ENCODE measurements around the gene UPP1. TPM values are rescaled to one million over a fixed set of nuclear protein-coding genes. Genes with fewer than 3 reads are reported as not detected.

UPP1 gene
- total and polyA plus RNA-seq, 9 donors, result 0.71 to 3.2 (median 1.7) TPM

- H3K27ac ChIP-seq (ENCODE audit: low read length), result no peak overlapping the region
- H3K4me1 ChIP-seq (ENCODE audit: control insufficient read depth, insufficient read depth, low read length), result peaks cover 10% of the 10 kb centered on the region
- no peak overlapping the region for H3K4me3 ChIP-seq (ENCODE audit: low read length)
- no peaks in the 10 kb centered on the region for H3K9me3 ChIP-seq (replicated peaks; ENCODE audit: control insufficient read depth, low read depth, low read length)
- peak; percentile 58 for DNase-seq
- no peaks in the 10 kb centered on the region for H3K36me3 ChIP-seq (ENCODE audit: control insufficient read depth, insufficient read depth, low read length)
- H3K27me3 ChIP-seq (ENCODE audit: control insufficient read depth, insufficient read depth, low read length), result peaks cover 20% of the 10 kb centered on the region
- 80% methylated on average over 4 of the region's 9 CpGs for WGBS (ENCODE audit: insufficient coverage)
Observed at GRCh38 chr7:48084727-48085432, 4.2 kb upstream of the UPP1 start.

GRCh38 chr7:48085433-48085791 lies 3.7 kb upstream of the UPP1 start:
- no peak overlapping the region for H3K27ac ChIP-seq (ENCODE audit: low read length)
- no peaks in the 10 kb centered on the region for H3K36me3 ChIP-seq (ENCODE audit: control insufficient read depth, insufficient read depth, low read length)
- H3K27me3 ChIP-seq (ENCODE audit: control insufficient read depth, insufficient read depth, low read length), result peaks cover 26% of the 10 kb centered on the region
- H3K4me1 ChIP-seq (ENCODE audit: control insufficient read depth, insufficient read depth, low read length), result peaks cover 10% of the 10 kb centered on the region
- WGBS (ENCODE audit: insufficient coverage), result 90% methylated on average over 1 of the region's 1 CpG
- no peak overlapping the region for H3K4me3 ChIP-seq (ENCODE audit: low read length)
- no peaks in the 10 kb centered on the region for H3K9me3 ChIP-seq (replicated peaks; ENCODE audit: control insufficient read depth, low read depth, low read length)
- DNase-seq, result no peak

GRCh38 chr7:48085942-48086341 lies 3.1 kb upstream of the UPP1 start:
- no peak for DNase-seq
- no peak overlapping the region for H3K27ac ChIP-seq (ENCODE audit: low read length)
- peaks cover 10% of the 10 kb centered on the region for H3K4me1 ChIP-seq (ENCODE audit: control insufficient read depth, insufficient read depth, low read length)
- no CpG with 5 or more reads among the region's 1 CpG for WGBS (ENCODE audit: insufficient coverage)
- no peaks in the 10 kb centered on the region for H3K36me3 ChIP-seq (ENCODE audit: control insufficient read depth, insufficient read depth, low read length)
- H3K9me3 ChIP-seq (replicated peaks; ENCODE audit: control insufficient read depth, low read depth, low read length), result no peaks in the 10 kb centered on the region
- peaks cover 29% of the 10 kb centered on the region for H3K27me3 ChIP-seq (ENCODE audit: control insufficient read depth, insufficient read depth, low read length)
- H3K4me3 ChIP-seq (ENCODE audit: low read length), result no peak overlapping the region

- Histone ChIP-seq H3K4me3 (ENCODE audit: low read length) (no peak overlapping the region), H3K27ac (ENCODE audit: low read length) (no peak overlapping the region), H3K36me3 (ENCODE audit: control insufficient read depth, insufficient read depth, low read length) (no peaks in the 10 kb centered on the region), H3K4me1 (ENCODE audit: control insufficient read depth, insufficient read depth, low read length) (peaks cover 10% of the 10 kb centered on the region), H3K27me3 (ENCODE audit: control insufficient read depth, insufficient read depth, low read length) (peaks cover 42% of the 10 kb centered on the region), H3K9me3 (replicated peaks; ENCODE audit: control insufficient read depth, low read depth, low read length) (no peaks in the 10 kb centered on the region)
- peak; percentile 13 for DNase-seq
- 87% methylated on average over 5 of the region's 7 CpGs for WGBS (ENCODE audit: insufficient coverage)
Observed at GRCh38 chr7:48087349-48087748, 1.7 kb upstream of the UPP1 start.

GRCh38 chr7:48088559-48089045 lies 463 bp upstream of the UPP1 start:
- Histone ChIP-seq H3K4me1 (ENCODE audit: control insufficient read depth, insufficient read depth, low read length) (peaks cover 10% of the 10 kb centered on the region), H3K9me3 (replicated peaks; ENCODE audit: control insufficient read depth, low read depth, low read length) (no peaks in the 10 kb centered on the region)

GRCh38 chr7:48090095-48090805 lies 1.2 kb downstream of the UPP1 start:
- peak; percentile 44 for DNase-seq
- WGBS (ENCODE audit: insufficient coverage), result 13% methylated on average over 25 of the region's 28 CpGs
- H3K27me3 ChIP-seq (ENCODE audit: control insufficient read depth, insufficient read depth, low read length), result peaks cover 46% of the 10 kb centered on the region
- no peaks in the 10 kb centered on the region for H3K36me3 ChIP-seq (ENCODE audit: control insufficient read depth, insufficient read depth, low read length)
- H3K4me3 ChIP-seq (ENCODE audit: low read length), result peak overlapping the region; percentile 48
- peak overlapping the region; percentile 26 for H3K27ac ChIP-seq (ENCODE audit: low read length)
- peaks cover 10% of the 10 kb centered on the region for H3K4me1 ChIP-seq (ENCODE audit: control insufficient read depth, insufficient read depth, low read length)
- H3K9me3 ChIP-seq (replicated peaks; ENCODE audit: control insufficient read depth, low read depth, low read length), result no peaks in the 10 kb centered on the region

More at GRCh38 chr7:48088559-48089045, 463 bp upstream of the UPP1 start:
- DNase-seq, result peak; percentile 67
- peaks cover 46% of the 10 kb centered on the region for H3K27me3 ChIP-seq (ENCODE audit: control insufficient read depth, insufficient read depth, low read length)
- WGBS (ENCODE audit: insufficient coverage), result under 1% methylated on average over 22 of the region's 25 CpGs
- no peaks in the 10 kb centered on the region for H3K36me3 ChIP-seq (ENCODE audit: control insufficient read depth, insufficient read depth, low read length)
- H3K27ac ChIP-seq (ENCODE audit: low read length), result peak overlapping the region; percentile 52
- H3K4me3 ChIP-seq (ENCODE audit: low read length), result peak overlapping the region; percentile 48

GRCh38 chr7:48091506-48092433 lies 2.7 kb downstream of the UPP1 start:
- no peak for DNase-seq
- Histone ChIP-seq H3K27me3 (ENCODE audit: control insufficient read depth, insufficient read depth, low read length) (peaks cover 46% of the 10 kb centered on the region), H3K27ac (ENCODE audit: low read length) (no peak overlapping the region), H3K4me1 (ENCODE audit: control insufficient read depth, insufficient read depth, low read length) (peaks cover 10% of the 10 kb centered on the region), H3K36me3 (ENCODE audit: control insufficient read depth, insufficient read depth, low read length) (no peaks in the 10 kb centered on the region), H3K4me3 (ENCODE audit: low read length) (no peak overlapping the region), H3K9me3 (replicated peaks; ENCODE audit: control insufficient read depth, low read depth, low read length) (no peaks in the 10 kb centered on the region)
- 67% methylated on average over 5 of the region's 10 CpGs for WGBS (ENCODE audit: insufficient coverage)

- no CpG with 5 or more reads among the region's 3 CpGs for WGBS (ENCODE audit: insufficient coverage)
- Histone ChIP-seq H3K4me1 (ENCODE audit: control insufficient read depth, insufficient read depth, low read length) (no peaks in the 10 kb centered on the region), H3K27ac (ENCODE audit: low read length) (no peak overlapping the region), H3K36me3 (ENCODE audit: control insufficient read depth, insufficient read depth, low read length) (no peaks in the 10 kb centered on the region), H3K27me3 (ENCODE audit: control insufficient read depth, insufficient read depth, low read length) (peaks cover 26% of the 10 kb centered on the region), H3K9me3 (replicated peaks; ENCODE audit: control insufficient read depth, low read depth, low read length) (no peaks in the 10 kb centered on the region), H3K4me3 (ENCODE audit: low read length) (no peak overlapping the region)
- no peak for DNase-seq
Observed at GRCh38 chr7:48094861-48095293, 5.8 kb downstream of the UPP1 start.

- no peaks in the 10 kb centered on the region for H3K9me3 ChIP-seq (replicated peaks; ENCODE audit: control insufficient read depth, low read depth, low read length)
- no peaks in the 10 kb centered on the region for H3K4me1 ChIP-seq (ENCODE audit: control insufficient read depth, insufficient read depth, low read length)
- 82% methylated on average over 2 of the region's 2 CpGs for WGBS (ENCODE audit: insufficient coverage)
- DNase-seq, result no peak
- H3K27ac ChIP-seq (ENCODE audit: low read length), result no peak overlapping the region
- peaks cover 16% of the 10 kb centered on the region for H3K27me3 ChIP-seq (ENCODE audit: control insufficient read depth, insufficient read depth, low read length)
- no peak overlapping the region for H3K4me3 ChIP-seq (ENCODE audit: low read length)
- no peaks in the 10 kb centered on the region for H3K36me3 ChIP-seq (ENCODE audit: control insufficient read depth, insufficient read depth, low read length)
Observed at GRCh38 chr7:48096273-48096672, 7.2 kb downstream of the UPP1 start.

Data from muscle of leg (tissue), 11 donors.